GM23248 (cell line): ENCODE measurements around the gene CHCHD5.

Experiments
- EZH2 ChIP-seq: fragments of 200-600 bp; sonication (generic); IDR thresholded peaks from 2 replicates; pipeline ENCODE4 v1.6.1; 2018; ENCODE audit warnings: antibody characterized with exemption, mild to moderate bottlenecking; ENCODE audit not compliant: insufficient read depth, poor library complexity, severe bottlenecking
- EZH2phosphoT487 ChIP-seq: fragments of 200-600 bp; sonication (generic); IDR thresholded peaks from 2 replicates; pipeline ENCODE4 v1.6.1; 2018; ENCODE audit warnings: antibody characterized with exemption, moderate library complexity, mild to moderate bottlenecking, low read depth; ENCODE audit not compliant: insufficient read depth

- TF ChIP-seq EZH2phosphoT487 (no peak), EZH2 (no peak)
Measured at GRCh38 chr2:112572005-112572404, 12.4 kb upstream of the CHCHD5 start.
